Trophoblast cell (in vitro differentiated cells and primary cell): ENCODE results near the gene LEMD3.
"Not testable (repeated sequence)": the region's sequence is repeated elsewhere in the genome, so short reads cannot be mapped to it uniquely, and the experiment has no call there.

ENCODE experiments used
- DNase-seq, 2 donors: peaks; one replicate each; pipeline ENCODE4 v3.0.0-alpha.2; 2016
- H2AFZ ChIP-seq: 2 replicates; pipeline ENCODE4 v1.6.1; 2013; ENCODE audit warnings: low read length, moderate library complexity, mild to moderate bottlenecking; ENCODE audit not compliant: insufficient read depth, poor library complexity
- H2AK5ac ChIP-seq: 2 replicates; pipeline ENCODE4 v1.6.1; 2013; ENCODE audit warnings: mild to moderate bottlenecking, low read length
- H2BK120ac ChIP-seq: 2 replicates; pipeline ENCODE4 v1.6.1; 2013; ENCODE audit warnings: low read length, mild to moderate bottlenecking, moderate library complexity; ENCODE audit not compliant: insufficient read depth, poor library complexity
- H2BK12ac ChIP-seq: 2 replicates; pipeline ENCODE4 v1.6.1; 2013; ENCODE audit warnings: mild to moderate bottlenecking, low read length, moderate library complexity
- H2BK5ac ChIP-seq: 2 replicates; pipeline ENCODE4 v1.6.1; 2013; ENCODE audit warnings: low read length, low read depth, moderate library complexity, mild to moderate bottlenecking; ENCODE audit not compliant: poor library complexity
- H3K14ac ChIP-seq: 2 replicates; pipeline ENCODE4 v1.6.1; 2013; ENCODE audit warnings: mild to moderate bottlenecking, low read length
- H3K18ac ChIP-seq: 2 replicates; pipeline ENCODE4 v1.6.1; 2013; ENCODE audit warnings: mild to moderate bottlenecking, low read length
- H3K23ac ChIP-seq: 2 replicates; pipeline ENCODE4 v1.6.1; 2013; ENCODE audit warnings: low read length
- H3K27ac ChIP-seq: 2 replicates; pipeline ENCODE4 v1.5.1; 2013; ENCODE audit warnings: low read depth, mild to moderate bottlenecking, inconsistent platforms, low read length, moderate library complexity
- H3K27me3 ChIP-seq: 2 replicates; pipeline ENCODE4 v1.6.1; 2013; ENCODE audit warnings: inconsistent platforms, mild to moderate bottlenecking, low read length, moderate library complexity; ENCODE audit not compliant: insufficient read depth
- H3K36me3 ChIP-seq, 2 experiments: 1 replicate in 1 of 2; 2 replicates in 1 of 2; pipeline ENCODE4 v1.6.1; 2013; ENCODE audit warnings: low read length in 2 of 2, mild to moderate bottlenecking in 2 of 2, moderate library complexity in 1 of 2; ENCODE audit not compliant: insufficient read depth in 2 of 2, control insufficient read depth in 1 of 2
- H3K4ac ChIP-seq: 2 replicates; pipeline ENCODE4 v1.6.1; 2013; ENCODE audit warnings: low read depth, mild to moderate bottlenecking, low read length, moderate library complexity
- H3K4me1 ChIP-seq, 2 experiments: 1 replicate in 1 of 2; 2 replicates in 1 of 2; pipeline ENCODE4 v1.6.1; 2013; ENCODE audit warnings: low read length in 2 of 2, mild to moderate bottlenecking in 2 of 2, moderate library complexity in 1 of 2; ENCODE audit not compliant: insufficient read depth in 2 of 2, control insufficient read depth in 1 of 2
- H3K4me2 ChIP-seq: 2 replicates; pipeline ENCODE4 v1.6.1; 2013; ENCODE audit warnings: inconsistent platforms, mild to moderate bottlenecking, low read length, moderate library complexity
- H3K4me3 ChIP-seq: 2 replicates; pipeline ENCODE4 v1.5.1; 2013; ENCODE audit warnings: mild to moderate bottlenecking, low read depth, low read length, inconsistent platforms
- H3K79me1 ChIP-seq: one replicate; pipeline ENCODE4 v1.6.1; 2013; ENCODE audit warnings: low read length
- H3K79me2 ChIP-seq: 2 replicates; pipeline ENCODE4 v1.6.1; 2013; ENCODE audit warnings: low read length, mild to moderate bottlenecking; ENCODE audit not compliant: control insufficient read depth, insufficient read depth, poor library complexity
- H3K9ac ChIP-seq: 2 replicates; pipeline ENCODE4 v1.6.1; 2013; ENCODE audit warnings: mild to moderate bottlenecking, low read length
- H3K9me3 ChIP-seq: 2 replicates; pipeline ENCODE4 v1.6.1; 2013; ENCODE audit warnings: low read depth, mild to moderate bottlenecking, control low read depth, inconsistent platforms, low read length; ENCODE audit not compliant: insufficient read depth
- H4K12ac ChIP-seq: 2 replicates; pipeline ENCODE4 v1.6.1; 2013; ENCODE audit warnings: low read depth, mild to moderate bottlenecking, low read length, moderate library complexity
- H4K8ac ChIP-seq: 2 replicates; pipeline ENCODE4 v1.6.1; 2013; ENCODE audit warnings: low read depth, mild to moderate bottlenecking, low read length, moderate library complexity
- H4K91ac ChIP-seq: one replicate; pipeline ENCODE4 v1.6.1; 2013; ENCODE audit warnings: low read depth, mild to moderate bottlenecking, low read length, moderate library complexity
- WGBS: extraction: QIAGEN DNeasy Blood & Tissue Kit; methylation state at CpG from one replicate; pipeline ENCODE4 v1.1.7; 2013; ENCODE audit warnings: missing lambda C conversion rate; ENCODE audit not compliant: insufficient read length, insufficient coverage; ENCODE audit errors: extremely low coverage; 5-methylcytosine and 5-hydroxymethylcytosine counted together

The LEMD3 gene

DNA sequence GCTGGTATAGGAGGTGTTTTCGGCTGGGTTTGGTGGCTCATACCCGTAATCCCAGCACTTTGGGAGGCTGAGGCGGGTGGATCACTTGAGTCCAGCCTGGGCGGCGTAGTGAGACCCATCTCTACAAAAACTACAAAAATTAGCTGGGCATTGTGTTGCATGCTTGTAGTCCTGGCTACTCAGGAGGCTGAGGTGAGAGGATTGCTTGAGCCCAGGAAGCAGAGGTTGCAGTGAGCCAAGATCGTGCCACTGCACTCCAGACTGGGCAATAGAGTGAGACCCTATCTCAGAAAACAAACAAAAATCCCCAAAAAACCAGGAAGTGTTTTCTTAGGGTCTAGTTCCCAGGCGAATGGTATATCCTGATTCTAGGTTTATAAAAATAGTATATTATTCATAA is 116.1 kb downstream of the LEMD3 start:
- H2AFZ ChIP-seq, H2BK5ac ChIP-seq, H3K14ac ChIP-seq, H4K91ac ChIP-seq, H2BK120ac ChIP-seq, H3K9ac ChIP-seq, H3K4me2 ChIP-seq, H3K4me1 ChIP-seq, H3K36me3 ChIP-seq, H2AK5ac ChIP-seq, H3K18ac ChIP-seq, H4K12ac ChIP-seq, DNase-seq, H4K8ac ChIP-seq, H3K23ac ChIP-seq, H3K79me2 ChIP-seq, H3K9me3 ChIP-seq, H2BK12ac ChIP-seq, H3K27ac ChIP-seq, H3K4me3 ChIP-seq, H3K27me3 ChIP-seq, H3K79me1 ChIP-seq, H3K4ac ChIP-seq: not testable (repeated sequence)
- WGBS, result no CpG with 5 or more reads among the region's 7 CpGs

DNA sequence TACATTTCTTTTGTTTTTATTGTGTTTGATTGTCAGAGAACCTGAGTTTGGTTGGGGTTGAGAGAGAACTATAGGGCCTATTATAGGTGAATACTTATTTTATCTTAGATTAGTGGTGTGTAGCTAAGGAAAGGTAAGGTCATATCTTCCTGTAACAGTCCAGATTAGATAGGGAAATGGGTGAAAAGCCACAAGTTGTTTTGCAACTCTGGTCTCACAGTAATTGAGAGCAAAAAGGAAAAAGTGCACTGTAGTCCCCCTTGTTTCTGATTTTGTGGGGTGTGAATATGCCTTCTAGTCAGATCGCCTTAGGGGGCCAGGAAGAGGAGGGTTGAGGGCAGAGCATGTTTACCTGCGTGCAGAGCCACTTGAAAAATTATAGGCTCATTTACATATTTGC is 118.0 kb downstream of the LEMD3 start:
- Histone ChIP-seq H3K27ac (no peak overlapping the region), H2AK5ac (no peak overlapping the region), H3K9ac (no peak overlapping the region), H2AFZ (no peak overlapping the region), H4K12ac (no peak overlapping the region), H3K18ac (no peak overlapping the region), H4K8ac (no peak overlapping the region), H3K4me2 (no peak overlapping the region), H3K4ac (no peak overlapping the region), H3K27me3 (no peaks in the 10 kb centered on the region), H4K91ac (no peak overlapping the region), H3K79me1 (no peaks in the 10 kb centered on the region), H3K36me3 (no peaks in the 10 kb centered on the region), H2BK12ac (no peak overlapping the region), H3K4me3 (no peak overlapping the region), H3K9me3 (no peaks in the 10 kb centered on the region), H3K23ac (no peak overlapping the region), H2BK120ac (no peak overlapping the region), H3K79me2 (no peaks in the 10 kb centered on the region), H3K14ac (no peak overlapping the region), H3K4me1 (no peaks in the 10 kb centered on the region), H2BK5ac (no peak overlapping the region)
- no CpG with 5 or more reads among the region's 2 CpGs for WGBS
- no peak for DNase-seq

DNA sequence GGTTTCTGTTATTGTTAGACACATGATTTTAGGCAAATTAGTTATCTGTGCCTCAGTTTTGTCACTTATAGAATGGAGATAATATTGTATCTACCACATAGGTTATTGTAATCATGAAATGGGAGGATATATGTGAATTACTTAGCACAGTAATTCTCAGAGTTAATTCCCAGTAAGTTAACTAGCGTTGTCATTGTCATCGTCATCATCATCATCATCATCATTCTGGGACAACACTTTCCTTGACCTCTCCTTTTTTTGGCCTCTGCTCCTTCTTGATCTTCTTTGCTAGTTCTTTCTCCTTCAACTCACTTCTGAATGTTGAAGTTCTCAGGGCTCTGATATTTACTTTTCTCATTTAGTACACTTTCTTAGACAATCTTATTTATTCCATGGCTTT is 122.9 kb downstream of the LEMD3 start:
- Histone ChIP-seq H2BK5ac (no peak overlapping the region), H4K8ac (no peak overlapping the region), H3K4me1 (no peaks in the 10 kb centered on the region), H2BK120ac (no peak overlapping the region), H3K4me2 (no peak overlapping the region), H4K91ac (no peak overlapping the region), H3K4me3 (no peak overlapping the region), H2AK5ac (no peak overlapping the region), H3K4ac (no peak overlapping the region), H3K79me1 (no peaks in the 10 kb centered on the region), H4K12ac (no peak overlapping the region), H3K79me2 (no peaks in the 10 kb centered on the region), H2BK12ac (no peak overlapping the region), H3K18ac (no peak overlapping the region), H3K27ac (no peak overlapping the region), H3K14ac (no peak overlapping the region), H2AFZ (no peak overlapping the region), H3K36me3 (no peaks in the 10 kb centered on the region), H3K27me3 (no peaks in the 10 kb centered on the region), H3K23ac (no peak overlapping the region), H3K9ac (no peak overlapping the region), H3K9me3 (no peaks in the 10 kb centered on the region)
- no peak for DNase-seq
- WGBS, result no CpG with 5 or more reads among the region's 2 CpGs

DNA sequence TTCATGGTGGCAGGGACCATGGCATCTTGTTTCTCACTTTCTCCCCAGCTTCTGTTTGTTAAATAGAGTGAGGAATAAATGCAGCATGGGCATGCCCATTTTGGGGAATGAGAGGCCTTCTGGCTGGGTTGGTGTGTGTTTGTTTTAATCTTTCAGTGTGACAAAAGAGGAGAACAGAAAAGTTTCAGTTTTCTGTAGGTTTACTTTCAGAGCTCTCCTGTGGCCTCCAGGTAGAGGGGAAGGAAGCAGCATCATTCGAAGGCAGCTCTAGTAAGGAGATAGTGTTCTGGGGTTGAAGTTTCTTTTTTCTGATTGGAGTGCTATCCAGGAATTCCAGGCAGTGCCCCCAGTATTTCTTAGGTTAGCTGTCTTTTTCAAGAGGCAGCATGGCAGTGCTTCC is 124.4 kb downstream of the LEMD3 start:
- no peak overlapping the region for H2AFZ ChIP-seq
- no peaks in the 10 kb centered on the region for H3K4me1 ChIP-seq
- H3K79me2 ChIP-seq, result no peaks in the 10 kb centered on the region
- H3K14ac ChIP-seq, result no peak overlapping the region
- WGBS, result no CpG with 5 or more reads among the region's 1 CpG
- H2BK12ac ChIP-seq, result no peak overlapping the region
- no peak overlapping the region for H2BK120ac ChIP-seq
- H2AK5ac ChIP-seq, result no peak overlapping the region
- no peaks in the 10 kb centered on the region for H3K9me3 ChIP-seq
- H4K12ac ChIP-seq, result no peak overlapping the region
- no peak overlapping the region for H3K23ac ChIP-seq
- no peak overlapping the region for H3K4ac ChIP-seq
- H3K79me1 ChIP-seq, result no peaks in the 10 kb centered on the region
- DNase-seq, result no peak
- no peak overlapping the region for H3K4me2 ChIP-seq
- no peak overlapping the region for H3K9ac ChIP-seq
- H2BK5ac ChIP-seq, result no peak overlapping the region
- no peak overlapping the region for H3K27ac ChIP-seq
- no peaks in the 10 kb centered on the region for H3K36me3 ChIP-seq
- no peak overlapping the region for H4K91ac ChIP-seq
- H4K8ac ChIP-seq, result no peak overlapping the region
- no peak overlapping the region for H3K4me3 ChIP-seq
- H3K18ac ChIP-seq, result no peak overlapping the region
- no peaks in the 10 kb centered on the region for H3K27me3 ChIP-seq
